GM23338 (cell line): ENCODE results near the gene HCFC2. TPM values are rescaled to one million over a fixed set of nuclear protein-coding genes. Genes with fewer than 3 reads are reported as not detected.
"Not testable (repeated sequence)": the region's sequence is repeated elsewhere in the genome, so short reads cannot be mapped to it uniquely, and the experiment has no call there.

ENCODE experiments used
- ATAC-seq: fragments of 200-7000 bp; cut with Tn5 transposase; 3 replicates; pipeline ENCODE4 v1.9.1; 2020
- DNase-seq: peaks from one replicate; pipeline ENCODE4 v3.0.0-alpha.2; 2015; ENCODE audit warnings: low spot score
- H2AFZ ChIP-seq: fragments of 200-600 bp; sonication (generic); 2 replicates; pipeline ENCODE4 v1.8.0; 2016; ENCODE audit warnings: antibody characterized with exemption, mild to moderate bottlenecking, moderate library complexity
- H3F3A ChIP-seq: fragments of 200-600 bp; sonication (generic); replicated peaks from 2 replicates; pipeline ENCODE4 v1.8.0; 2017; ENCODE audit warnings: antibody characterized with exemption, mixed run types, low read depth
- H3K27ac ChIP-seq: fragments of 200-600 bp; sonication (generic); 2 replicates; pipeline ENCODE4 v1.6.1; 2016; ENCODE audit warnings: low read depth
- H3K27me3 ChIP-seq: fragments of 200-600 bp; sonication (generic); 2 replicates; pipeline ENCODE4 v1.8.0; 2016; ENCODE audit warnings: mild to moderate bottlenecking, mixed run types, moderate library complexity; ENCODE audit not compliant: insufficient read depth
- H3K36me3 ChIP-seq: fragments of 200-600 bp; sonication (generic); 2 replicates; pipeline ENCODE4 v1.8.0; 2016; ENCODE audit warnings: mild to moderate bottlenecking; ENCODE audit not compliant: insufficient read depth
- H3K4me1 ChIP-seq: fragments of 200-600 bp; sonication (generic); 2 replicates; pipeline ENCODE4 v1.8.0; 2016; ENCODE audit warnings: mild to moderate bottlenecking, moderate library complexity; ENCODE audit not compliant: insufficient read depth
- H3K4me2 ChIP-seq: fragments of 200-600 bp; sonication (generic); 2 replicates; pipeline ENCODE4 v1.7.1; 2017; ENCODE audit warnings: mixed run types
- H3K4me3 ChIP-seq: fragments of 200-600 bp; sonication (generic); 2 replicates; pipeline ENCODE4 v1.6.1; 2016; ENCODE audit warnings: mixed run types
- H3K79me2 ChIP-seq: fragments of 200-600 bp; sonication (generic); replicated peaks from 2 replicates; pipeline ENCODE4 v1.8.0; 2017; ENCODE audit warnings: mild to moderate bottlenecking; ENCODE audit not compliant: insufficient read depth
- H3K9me2 ChIP-seq: fragments of 200-600 bp; sonication (generic); 2 replicates; pipeline ENCODE4 v1.8.0; 2017; ENCODE audit not compliant: insufficient read depth
- H4K20me1 ChIP-seq: fragments of 200-600 bp; sonication (generic); replicated peaks from 2 replicates; pipeline ENCODE4 v1.8.0; 2017; ENCODE audit warnings: mild to moderate bottlenecking; ENCODE audit not compliant: insufficient read depth
- H3K27ac Mint-ChIP-seq: 2 replicates; pipeline ENCODE4 v1.8.0; 2020; ENCODE audit warnings: inconsistent platforms, mild to moderate bottlenecking, moderate library complexity, mixed read lengths
- H3K27me3 Mint-ChIP-seq: 3 replicates; pipeline ENCODE4 v1.8.0; 2022; ENCODE audit warnings: low read depth, mild to moderate bottlenecking, moderate library complexity, mixed read lengths, inconsistent platforms; ENCODE audit not compliant: insufficient read depth, poor library complexity
- H3K36me3 Mint-ChIP-seq: 3 replicates; pipeline ENCODE4 v1.8.0; 2021; ENCODE audit warnings: low read depth, mild to moderate bottlenecking, inconsistent platforms, moderate library complexity, mixed read lengths
- H3K4me1 Mint-ChIP-seq: 3 replicates; pipeline ENCODE4 v1.8.0; 2020; ENCODE audit warnings: mild to moderate bottlenecking, inconsistent platforms, mixed read lengths
- H3K4me3 Mint-ChIP-seq: 3 replicates; pipeline ENCODE4 v1.8.0; 2021; ENCODE audit warnings: moderate library complexity, mild to moderate bottlenecking, inconsistent platforms, mixed read lengths
- H3K9me3 Mint-ChIP-seq: 3 replicates; pipeline ENCODE4 v1.8.0; 2020; ENCODE audit warnings: moderate library complexity, mild to moderate bottlenecking, inconsistent platforms, mixed read lengths
- CREB1 ChIP-seq: fragments of 250-450 bp; sonication (Bioruptor Pico); IDR thresholded peaks from 2 replicates; pipeline ENCODE4 v1.5.0; 2020; ENCODE audit warnings: low read depth, mild to moderate bottlenecking, moderate library complexity
- EZH2 ChIP-seq: fragments of 200-600 bp; sonication (generic); IDR thresholded peaks from one replicate; pipeline ENCODE4 v1.8.0; 2017; ENCODE audit warnings: antibody characterized with exemption, mild to moderate bottlenecking, low read depth; ENCODE audit not compliant: unreplicated experiment
- POLR2AphosphoS5 ChIP-seq: IDR thresholded peaks from 2 replicates; pipeline ENCODE4 v1.6.1; 2016; ENCODE audit warnings: antibody characterized with exemption, low read depth
- ZNF114 ChIP-seq: fragments of 250-450 bp; sonication (Bioruptor Pico); IDR thresholded peaks from 2 replicates; pipeline ENCODE4 v1.5.0; 2020; ENCODE audit warnings: mild to moderate bottlenecking, moderate library complexity
- ZNF331 ChIP-seq: fragments of 250-450 bp; sonication (Bioruptor Pico); IDR thresholded peaks from 2 replicates; pipeline ENCODE4 v1.5.0; 2020; ENCODE audit warnings: low read depth, mild to moderate bottlenecking, moderate library complexity
- polyA plus RNA-seq: library from polyadenylated mRNA; unstranded; fragments of >200 nt; fragmentation: Nextera tagmentation; extraction: Ambion mirVana; gene quantifications from 2 replicates; pipeline ENCODE4 v1.2.1, GENCODE V29; 2016
- total RNA-seq: library from RNA; depleted of rRNA; stranded (reverse); fragments of >200 nt; shearing (Covaris generic); gene quantifications from 2 replicates; pipeline ENCODE4 v1.2.3, GENCODE V29; 2014
- TF ChIP-seq, protein P1 (sequence below): IDR thresholded peaks from one replicate; pipeline ENCODE4 v1.6.1; 2018; ENCODE audit warnings: antibody characterized with exemption; ENCODE audit not compliant: unreplicated experiment

The HCFC2 gene
- total and polyA plus RNA-seq, 2 experiments from 2014 or later, result 1.9 to 2.5 TPM

DNA sequence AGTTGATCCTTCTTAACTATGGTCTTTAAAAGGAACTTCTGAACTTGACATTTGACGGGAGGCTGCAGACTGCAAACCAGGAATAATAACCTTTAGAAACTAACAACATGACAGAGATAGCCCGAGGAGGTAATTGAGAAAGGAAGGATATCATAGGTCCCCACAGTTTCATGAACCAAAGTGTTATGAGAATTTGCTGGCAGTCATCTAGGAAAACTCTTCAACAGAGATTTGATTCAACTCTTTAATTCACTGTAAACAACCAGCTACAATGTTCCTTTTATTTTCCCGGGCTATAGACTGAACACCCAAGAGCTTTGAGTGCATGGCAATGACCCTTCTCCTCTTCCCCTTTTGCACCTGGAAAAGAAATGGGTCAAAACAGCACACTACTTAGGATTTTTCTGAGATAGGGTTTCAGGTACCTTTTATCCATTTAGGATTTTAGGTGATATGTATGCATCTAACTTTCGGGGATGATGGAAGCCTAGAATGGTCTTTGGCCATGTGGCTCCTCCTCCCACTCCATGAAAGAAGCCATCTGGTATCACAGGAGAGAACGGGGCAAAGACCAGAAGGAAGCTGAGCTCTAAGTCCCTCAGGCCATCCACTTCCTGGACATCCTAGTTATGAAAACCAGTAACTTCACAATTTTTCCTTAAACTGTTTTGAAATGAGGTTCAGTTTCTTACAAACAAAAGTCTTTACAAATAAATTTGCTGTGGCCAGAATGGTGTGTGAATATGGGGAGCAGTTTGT lies 37.3 kb upstream of the HCFC2 start (continued):
- TF ChIP-seq, protein P1, sequence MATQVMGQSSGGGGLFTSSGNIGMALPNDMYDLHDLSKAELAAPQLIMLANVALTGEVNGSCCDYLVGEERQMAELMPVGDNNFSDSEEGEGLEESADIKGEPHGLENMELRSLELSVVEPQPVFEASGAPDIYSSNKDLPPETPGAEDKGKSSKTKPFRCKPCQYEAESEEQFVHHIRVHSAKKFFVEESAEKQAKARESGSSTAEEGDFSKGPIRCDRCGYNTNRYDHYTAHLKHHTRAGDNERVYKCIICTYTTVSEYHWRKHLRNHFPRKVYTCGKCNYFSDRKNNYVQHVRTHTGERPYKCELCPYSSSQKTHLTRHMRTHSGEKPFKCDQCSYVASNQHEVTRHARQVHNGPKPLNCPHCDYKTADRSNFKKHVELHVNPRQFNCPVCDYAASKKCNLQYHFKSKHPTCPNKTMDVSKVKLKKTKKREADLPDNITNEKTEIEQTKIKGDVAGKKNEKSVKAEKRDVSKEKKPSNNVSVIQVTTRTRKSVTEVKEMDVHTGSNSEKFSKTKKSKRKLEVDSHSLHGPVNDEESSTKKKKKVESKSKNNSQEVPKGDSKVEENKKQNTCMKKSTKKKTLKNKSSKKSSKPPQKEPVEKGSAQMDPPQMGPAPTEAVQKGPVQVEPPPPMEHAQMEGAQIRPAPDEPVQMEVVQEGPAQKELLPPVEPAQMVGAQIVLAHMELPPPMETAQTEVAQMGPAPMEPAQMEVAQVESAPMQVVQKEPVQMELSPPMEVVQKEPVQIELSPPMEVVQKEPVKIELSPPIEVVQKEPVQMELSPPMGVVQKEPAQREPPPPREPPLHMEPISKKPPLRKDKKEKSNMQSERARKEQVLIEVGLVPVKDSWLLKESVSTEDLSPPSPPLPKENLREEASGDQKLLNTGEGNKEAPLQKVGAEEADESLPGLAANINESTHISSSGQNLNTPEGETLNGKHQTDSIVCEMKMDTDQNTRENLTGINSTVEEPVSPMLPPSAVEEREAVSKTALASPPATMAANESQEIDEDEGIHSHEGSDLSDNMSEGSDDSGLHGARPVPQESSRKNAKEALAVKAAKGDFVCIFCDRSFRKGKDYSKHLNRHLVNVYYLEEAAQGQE, result no peak
- TF ChIP-seq ZNF114, result no peak
- TF ChIP-seq ZNF331 (CRISPR knock-in tag), result no peak
- TF ChIP-seq CREB1, result no peak
- TF ChIP-seq POLR2AphosphoS5, result no peak
- no peak for TF ChIP-seq EZH2

DNA sequence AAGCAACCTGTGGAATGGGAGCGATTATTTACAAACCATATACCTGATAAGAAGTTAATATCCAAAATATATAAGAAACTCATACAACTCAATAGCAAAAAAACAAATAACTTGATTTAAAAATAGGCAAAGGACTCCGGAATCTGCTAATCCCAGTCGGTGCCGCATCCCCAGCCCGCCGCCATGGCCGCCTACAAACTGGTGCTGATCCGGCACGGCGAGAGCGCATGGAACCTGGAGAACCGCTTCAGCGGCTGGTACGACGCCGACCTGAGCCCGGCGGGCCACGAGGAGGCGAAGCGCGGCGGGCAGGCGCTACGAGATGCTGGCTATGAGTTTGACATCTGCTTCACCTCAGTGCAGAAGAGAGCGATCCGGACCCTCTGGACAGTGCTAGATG lies 33.7 kb upstream of the HCFC2 start:
- not testable (repeated sequence) for H3K4me1 ChIP-seq, H3F3A ChIP-seq, H3K9me2 ChIP-seq, H3K36me3 ChIP-seq, H3K27me3 Mint-ChIP-seq, ATAC-seq, H3K4me1 Mint-ChIP-seq, H3K79me2 ChIP-seq, H3K4me3 Mint-ChIP-seq, H3K27me3 ChIP-seq, H4K20me1 ChIP-seq, H3K9me3 Mint-ChIP-seq, H2AFZ ChIP-seq, H3K27ac Mint-ChIP-seq, H3K36me3 Mint-ChIP-seq, H3K27ac ChIP-seq, H3K4me2 ChIP-seq, DNase-seq, H3K4me3 ChIP-seq

DNA sequence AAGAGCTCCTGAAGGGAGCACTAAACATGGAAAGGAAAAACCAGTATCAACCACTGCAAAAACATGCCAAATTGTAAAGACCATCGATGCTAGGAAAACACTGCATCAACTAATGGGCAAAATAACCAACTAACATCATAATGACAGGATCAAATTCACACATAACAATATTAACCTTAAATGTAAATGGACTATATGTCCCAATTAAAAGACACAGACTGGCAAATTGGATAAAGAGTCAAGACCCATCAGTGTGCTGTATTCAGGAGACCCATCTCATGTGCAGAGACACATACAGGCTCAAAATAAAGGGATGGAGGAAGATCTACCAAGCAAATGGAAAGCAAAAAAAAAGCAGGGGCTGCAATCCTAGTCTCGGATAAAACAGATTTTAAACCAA lies 28.2 kb upstream of the HCFC2 start:
- not testable (repeated sequence) for H3K36me3 ChIP-seq, H3K4me1 ChIP-seq, H3K27me3 ChIP-seq, DNase-seq, H3K27ac Mint-ChIP-seq, H3K4me3 ChIP-seq, ATAC-seq, H3K27ac ChIP-seq, H2AFZ ChIP-seq, H3K9me2 ChIP-seq, H3K9me3 Mint-ChIP-seq, H3K4me3 Mint-ChIP-seq, H3K27me3 Mint-ChIP-seq, H3K79me2 ChIP-seq, H3K36me3 Mint-ChIP-seq, H3K4me1 Mint-ChIP-seq, H3F3A ChIP-seq, H4K20me1 ChIP-seq, H3K4me2 ChIP-seq

GRCh38 chr12:104039769-104040168 lies 24.6 kb upstream of the HCFC2 start:
- H3K27me3 ChIP-seq, H4K20me1 ChIP-seq, H3K4me3 Mint-ChIP-seq, ATAC-seq, H3K27me3 Mint-ChIP-seq, H3K4me2 ChIP-seq, H3K79me2 ChIP-seq, DNase-seq, H3K27ac Mint-ChIP-seq, H3F3A ChIP-seq, H3K4me1 ChIP-seq, H2AFZ ChIP-seq, H3K27ac ChIP-seq, H3K4me3 ChIP-seq, H3K9me2 ChIP-seq, H3K4me1 Mint-ChIP-seq, H3K9me3 Mint-ChIP-seq, H3K36me3 ChIP-seq, H3K36me3 Mint-ChIP-seq: not testable (repeated sequence)
